B cell (primary cell): ENCODE measurements around the gene MRTFA. TPM values are rescaled to one million over a fixed set of nuclear protein-coding genes. Genes with fewer than 3 reads are reported as not detected.

Experiments used
- ATAC-seq: fragments of 200-7000 bp; cut with Tn5 transposase; one replicate; pipeline ENCODE4 v1.10.0; 2021; ENCODE audit warnings: low read depth, mild to moderate bottlenecking, moderate number of reproducible peaks, moderate library complexity
- CTCF ChIA-PET: fragments of 350-600 bp; sonication (Branson Sonifier 250); formaldehyde crosslinking; loops from one replicate; lab custom pipeline; 2021; ENCODE audit warnings: antibody characterized with exemption, inconsistent platforms; lab: Charles Lee
- POLR2A ChIA-PET: fragments of 350-600 bp; sonication (Branson Sonifier 250); formaldehyde crosslinking; loops from one replicate; lab custom pipeline; 2021; ENCODE audit warnings: antibody characterized with exemption; lab: Charles Lee
- DNase-seq: peaks from one replicate; pipeline ENCODE4 v3.0.0; 2013
- H2AFZ ChIP-seq: 2 replicates; pipeline ENCODE4 v1.6.1; 2012; ENCODE audit warnings: mild to moderate bottlenecking, low read depth, low read length; ENCODE audit not compliant: insufficient read depth, poor library complexity, severe bottlenecking
- H3K27ac ChIP-seq, 2 donors: 1 replicate in 1 of 2; 2 replicates in 1 of 2; pipeline ENCODE4 v1.5.1; 2012 to 2013; ENCODE audit warnings: low read length in 2 of 2, mild to moderate bottlenecking in 2 of 2, moderate library complexity in 1 of 2
- H3K27me3 ChIP-seq, 4 experiments: fragments of 200-600 bp in 1 of 4; sonication (generic) in 1 of 4; replicated peaks in 1 of 4; 1 replicate in 2 of 4; 2 replicates in 2 of 4; pipeline versions ENCODE4 v1.6.1 to v1.7.0; 2013 to 2016; ENCODE audit warnings: low read length in 3 of 4, mild to moderate bottlenecking in 2 of 4, mixed read lengths in 1 of 4, moderate library complexity in 1 of 4; ENCODE audit not compliant: insufficient read depth in 4 of 4, control insufficient read depth in 3 of 4; ENCODE audit errors: control extremely low read depth in 1 of 4
- H3K36me3 ChIP-seq, 2 experiments: replicated peaks in 1 of 2; 1 replicate in 1 of 2; 2 replicates in 1 of 2; pipeline versions ENCODE4 v1.6.1 to v1.7.1; 2013; ENCODE audit warnings: low read length in 1 of 2; ENCODE audit not compliant: insufficient read depth in 2 of 2, control insufficient read depth in 1 of 2; ENCODE audit errors: control extremely low read depth in 1 of 2, extremely low read depth in 1 of 2
- H3K4me1 ChIP-seq, 2 donors: fragments of 200-600 bp in 1 of 2; sonication (generic) in 1 of 2; 1 replicate in 1 of 2; 2 replicates in 1 of 2; pipeline versions ENCODE4 v1.5.1 to v1.6.1; 2013 to 2017; ENCODE audit warnings: low read length in 2 of 2; ENCODE audit not compliant: control insufficient read depth in 2 of 2, insufficient read depth in 2 of 2
- H3K4me2 ChIP-seq: replicated peaks from 2 replicates; pipeline ENCODE3; 2012; ENCODE audit warnings: mild to moderate bottlenecking, low read depth, low read length; ENCODE audit not compliant: poor library complexity, severe bottlenecking
- H3K4me3 ChIP-seq, 5 experiments: fragments of 200-600 bp in 1 of 5; sonication (generic) in 1 of 5; 1 replicate in 3 of 5; 2 replicates in 2 of 5; pipeline versions ENCODE4 v1.5.1 to v1.7.0; 2011 to 2016; ENCODE audit warnings: low read length in 4 of 5, mild to moderate bottlenecking in 4 of 5, low read depth in 2 of 5, control low read depth in 1 of 5, moderate library complexity in 1 of 5; ENCODE audit not compliant: insufficient read depth in 1 of 5; ENCODE audit errors: control extremely low read depth in 1 of 5, extremely low read depth in 1 of 5
- H3K79me2 ChIP-seq: fragments of 200-600 bp; sonication (generic); one replicate; pipeline ENCODE4 v1.6.0; 2016; ENCODE audit warnings: low read length; ENCODE audit not compliant: control insufficient read depth, insufficient read depth
- H3K9ac ChIP-seq: fragments of 200-600 bp; sonication (generic); 2 replicates; pipeline ENCODE4 v1.6.1; 2017; ENCODE audit warnings: mild to moderate bottlenecking, low read length, moderate library complexity
- H3K9me3 ChIP-seq, 3 donors: one replicate each; pipeline versions ENCODE4 v1.6.1 to v1.7.1; 2013; ENCODE audit warnings: low read length in 2 of 3; ENCODE audit not compliant: control insufficient read depth in 2 of 3, insufficient read depth in 1 of 3; ENCODE audit errors: control extremely low read depth in 1 of 3
- H4K20me1 ChIP-seq: 2 replicates; pipeline ENCODE4 v1.6.0; 2012; ENCODE audit warnings: mild to moderate bottlenecking, low read length; ENCODE audit not compliant: insufficient read depth, control insufficient read depth, poor library complexity, severe bottlenecking
- H3K27ac Mint-ChIP-seq: one replicate; pipeline ENCODE4 v1.8.0; 2021; ENCODE audit warnings: mixed read lengths
- H3K27me3 Mint-ChIP-seq: one replicate; pipeline ENCODE4 v1.8.0; 2021; ENCODE audit warnings: mixed read lengths
- H3K4me1 Mint-ChIP-seq: one replicate; pipeline ENCODE4 v1.8.0; 2021; ENCODE audit warnings: mixed read lengths
- H3K4me3 Mint-ChIP-seq: one replicate; pipeline ENCODE4 v1.8.0; 2021; ENCODE audit warnings: mixed read lengths
- H3K9me3 Mint-ChIP-seq: one replicate; pipeline ENCODE4 v1.8.0; 2022; ENCODE audit warnings: mixed read lengths; ENCODE audit not compliant: insufficient read depth
- CTCF ChIP-seq: fragments of 200-600 bp; IDR thresholded peaks from one replicate; pipeline ENCODE4 v1.8.0; 2022; ENCODE audit warnings: antibody characterized with exemption, mild to moderate bottlenecking
- EZH2 ChIP-seq: IDR thresholded peaks from 2 replicates; pipeline ENCODE4 v1.6.1; 2012; ENCODE audit warnings: borderline replicate concordance, low read depth, mild to moderate bottlenecking, moderate library complexity, low read length; ENCODE audit not compliant: insufficient read depth, poor library complexity, severe bottlenecking
- WGBS: methylation state at CpG from one replicate; pipeline ENCODE4 v1.1.5; 2013; ENCODE audit warnings: missing lambda C conversion rate; ENCODE audit not compliant: insufficient coverage; 5-methylcytosine and 5-hydroxymethylcytosine counted together
- intact Hi-C: fragments of 100-400 bp; cut with micrococcal nuclease; formaldehyde crosslinking; loops from one replicate; pipeline ENCODE4 v1.10.0; 2022
- polyA plus RNA-seq: library from polyadenylated mRNA; depleted of rRNA; stranded (reverse); fragments of >200 nt; gene quantifications from 2 replicates; pipeline ENCODE4 v1.2.3, GENCODE V29; 2012
- total RNA-seq, 2 donors: library from RNA; stranded (reverse); fragments of 120-200 nt in 1 of 2; gene quantifications; 1 replicate in 1 of 2; 2 replicates in 1 of 2; pipeline versions ENCODE4 v1.2.3 to v1.2.4, GENCODE V29; 2013 to 2022

MRTFA gene
- total and polyA plus RNA-seq, 2 donors (not counting 1 experiment from before 2014, with no cell fraction given), result 28.9 to 82.6 TPM

GRCh38 chr22:40670058-40670457 is 33.5 kb upstream of the MRTFA start:
- Histone ChIP-seq H2AFZ (no peak overlapping the region), H3K9ac (no peak overlapping the region), H3K79me2 (no peaks in the 10 kb centered on the region), H3K9me3 (no peaks in the 10 kb centered on the region), H3K36me3 (no peaks in the 10 kb centered on the region), H3K4me1 (no peaks in the 10 kb centered on the region), H3K4me2 (no peak overlapping the region), H3K4me3 (no peak overlapping the region), H3K27ac (no peak overlapping the region), H4K20me1 (no peaks in the 10 kb centered on the region), H3K27me3 (no peaks in the 10 kb centered on the region)
- no peak for TF ChIP-seq CTCF
- no peak for TF ChIP-seq EZH2
- ChIA-PET POLR2A (no interaction called here), CTCF (no interaction called here)
- H3K9me3 Mint-ChIP-seq, result no peaks in the 10 kb centered on the region
- intact Hi-C loops, result no loop called here
- H3K27ac Mint-ChIP-seq, result no peak overlapping the region
- H3K27me3 Mint-ChIP-seq, result no peaks in the 10 kb centered on the region
- H3K4me1 Mint-ChIP-seq, result no peaks in the 10 kb centered on the region
- H3K4me3 Mint-ChIP-seq, result no peak overlapping the region
- no CpG with 5 or more reads among the region's 2 CpGs for WGBS
- no peak for ATAC-seq
- DNase-seq, result no peak

GRCh38 chr22:40668611-40669411 is 32.3 kb upstream of the MRTFA start:
- 75% methylated on average over 5 of the region's 11 CpGs for WGBS
- DNase-seq (no peak), ATAC-seq (no peak)
- Mint-ChIP-seq H3K4me3 (no peak overlapping the region), H3K4me1 (no peaks in the 10 kb centered on the region), H3K9me3 (no peaks in the 10 kb centered on the region), H3K27ac (no peak overlapping the region), H3K27me3 (no peaks in the 10 kb centered on the region)
- H3K27me3 ChIP-seq, result no peaks in the 10 kb centered on the region
- H3K4me2 ChIP-seq, result no peak overlapping the region
- no peak overlapping the region for H2AFZ ChIP-seq
- H3K36me3 ChIP-seq, result no peaks in the 10 kb centered on the region
- H3K9ac ChIP-seq, result no peak overlapping the region
- H4K20me1 ChIP-seq, result no peaks in the 10 kb centered on the region
- H3K4me3 ChIP-seq, result no peak overlapping the region
- ChIA-PET CTCF (no interaction called here), POLR2A (no interaction called here)
- intact Hi-C loops, result no loop called here
- H3K4me1 ChIP-seq, result no peaks in the 10 kb centered on the region
- no peaks in the 10 kb centered on the region for H3K79me2 ChIP-seq
- no peaks in the 10 kb centered on the region for H3K9me3 ChIP-seq
- no peak overlapping the region for H3K27ac ChIP-seq
- no peak for TF ChIP-seq EZH2
- no peak for TF ChIP-seq CTCF
